ENCODE measurements around the gene NSMF.

DNA sequence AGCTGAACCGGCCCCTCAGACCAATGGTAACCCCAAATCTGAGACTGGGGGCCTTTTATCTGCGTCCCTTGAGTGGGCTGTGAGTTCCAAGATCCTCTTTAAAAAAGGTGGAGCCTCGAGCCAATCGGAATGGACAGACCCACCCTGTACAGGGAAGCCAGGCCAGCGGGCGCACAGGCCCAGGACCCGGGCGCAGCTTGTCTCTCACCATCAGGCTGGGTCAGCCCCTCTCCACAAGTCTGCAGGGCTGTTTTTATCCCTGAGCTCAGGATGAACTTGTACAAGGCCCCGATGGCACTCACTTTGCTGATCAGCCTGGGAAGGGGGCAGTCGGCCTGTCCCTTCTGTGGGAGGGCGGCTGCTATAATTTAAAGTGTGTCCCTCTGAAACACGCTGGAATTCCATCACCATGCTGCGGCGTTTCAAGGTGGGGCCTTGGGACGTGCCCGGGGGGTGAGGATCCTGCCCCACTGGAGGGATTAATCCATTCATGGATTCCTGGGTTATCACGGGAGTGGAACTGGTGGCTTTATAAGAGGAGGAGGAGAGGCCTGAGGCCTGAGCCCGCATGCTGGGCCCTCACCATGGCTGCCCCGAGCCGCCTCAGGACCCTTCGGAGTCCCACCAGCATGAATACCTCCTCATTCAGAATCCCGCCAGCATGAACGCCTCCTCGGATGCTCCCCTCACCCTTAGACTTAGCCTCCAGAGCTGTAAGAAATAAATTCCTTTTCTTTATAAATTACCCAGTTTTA lies 50.3 kb downstream of the NSMF start:
- TF ChIP-seq, protein P1, sequence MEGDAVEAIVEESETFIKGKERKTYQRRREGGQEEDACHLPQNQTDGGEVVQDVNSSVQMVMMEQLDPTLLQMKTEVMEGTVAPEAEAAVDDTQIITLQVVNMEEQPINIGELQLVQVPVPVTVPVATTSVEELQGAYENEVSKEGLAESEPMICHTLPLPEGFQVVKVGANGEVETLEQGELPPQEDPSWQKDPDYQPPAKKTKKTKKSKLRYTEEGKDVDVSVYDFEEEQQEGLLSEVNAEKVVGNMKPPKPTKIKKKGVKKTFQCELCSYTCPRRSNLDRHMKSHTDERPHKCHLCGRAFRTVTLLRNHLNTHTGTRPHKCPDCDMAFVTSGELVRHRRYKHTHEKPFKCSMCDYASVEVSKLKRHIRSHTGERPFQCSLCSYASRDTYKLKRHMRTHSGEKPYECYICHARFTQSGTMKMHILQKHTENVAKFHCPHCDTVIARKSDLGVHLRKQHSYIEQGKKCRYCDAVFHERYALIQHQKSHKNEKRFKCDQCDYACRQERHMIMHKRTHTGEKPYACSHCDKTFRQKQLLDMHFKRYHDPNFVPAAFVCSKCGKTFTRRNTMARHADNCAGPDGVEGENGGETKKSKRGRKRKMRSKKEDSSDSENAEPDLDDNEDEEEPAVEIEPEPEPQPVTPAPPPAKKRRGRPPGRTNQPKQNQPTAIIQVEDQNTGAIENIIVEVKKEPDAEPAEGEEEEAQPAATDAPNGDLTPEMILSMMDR (IDR thresholded peaks at IDR 0.05) = no peak
- TF ChIP-seq ZFX (IDR thresholded peaks at IDR 0.05; ENCODE audit: borderline replicate concordance) = no peak

Data from 22Rv1 (cell line).